M059J (cell line): Measurements from ENCODE around the gene KLHDC10. TPM values are rescaled to one million over a fixed set of nuclear protein-coding genes. Genes with fewer than 3 reads are reported as not detected.
"Not testable (repeated sequence)": the region's sequence is repeated elsewhere in the genome, so short reads cannot be mapped to it uniquely, and the experiment has no call there.

Experiments used
- DNase-seq: peaks from one replicate; pipeline ENCODE4 v3.0.0-alpha.2; 2012; ENCODE audit warnings: low read depth
- total RNA-seq: library from RNA; depleted of rRNA; stranded (reverse); fragments of >200 nt; shearing (Covaris generic); gene quantifications from 2 replicates; pipeline ENCODE4 v1.2.3, GENCODE V29; 2014

Gene KLHDC10
- total RNA-seq, 1 experiment from 2014 or later: 36.6 TPM

DNA sequence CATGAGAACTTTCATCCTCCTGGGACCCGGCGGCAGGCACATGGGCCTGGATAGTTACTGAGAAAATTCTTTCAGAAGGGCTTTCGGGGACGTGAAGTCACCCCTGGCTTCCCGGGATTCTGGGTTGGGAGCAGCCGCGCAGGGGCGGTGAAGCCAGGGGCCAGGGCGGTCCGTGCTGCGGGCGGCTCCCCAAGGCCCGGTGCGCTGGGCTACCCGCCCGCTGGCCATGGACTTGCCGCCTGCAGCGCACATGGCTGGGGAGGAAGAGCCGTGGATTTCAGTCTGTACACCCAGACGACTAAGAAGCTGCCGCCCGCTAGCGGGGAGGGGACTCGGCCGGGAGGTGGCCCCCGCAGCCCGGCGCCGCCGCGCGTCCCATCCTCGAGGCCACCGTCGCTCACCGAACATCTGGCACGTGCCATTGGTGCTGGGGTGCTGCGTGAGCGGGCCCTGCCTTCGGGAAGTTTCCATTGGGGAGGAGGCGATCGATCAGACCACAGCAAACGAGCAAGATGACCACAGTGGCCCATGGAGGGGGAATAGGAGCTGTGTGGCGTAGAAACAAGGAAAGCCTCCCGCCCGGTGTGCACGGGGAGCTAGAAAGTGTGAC, 70.3 kb downstream of the KLHDC10 start:
- no peak for DNase-seq

DNA sequence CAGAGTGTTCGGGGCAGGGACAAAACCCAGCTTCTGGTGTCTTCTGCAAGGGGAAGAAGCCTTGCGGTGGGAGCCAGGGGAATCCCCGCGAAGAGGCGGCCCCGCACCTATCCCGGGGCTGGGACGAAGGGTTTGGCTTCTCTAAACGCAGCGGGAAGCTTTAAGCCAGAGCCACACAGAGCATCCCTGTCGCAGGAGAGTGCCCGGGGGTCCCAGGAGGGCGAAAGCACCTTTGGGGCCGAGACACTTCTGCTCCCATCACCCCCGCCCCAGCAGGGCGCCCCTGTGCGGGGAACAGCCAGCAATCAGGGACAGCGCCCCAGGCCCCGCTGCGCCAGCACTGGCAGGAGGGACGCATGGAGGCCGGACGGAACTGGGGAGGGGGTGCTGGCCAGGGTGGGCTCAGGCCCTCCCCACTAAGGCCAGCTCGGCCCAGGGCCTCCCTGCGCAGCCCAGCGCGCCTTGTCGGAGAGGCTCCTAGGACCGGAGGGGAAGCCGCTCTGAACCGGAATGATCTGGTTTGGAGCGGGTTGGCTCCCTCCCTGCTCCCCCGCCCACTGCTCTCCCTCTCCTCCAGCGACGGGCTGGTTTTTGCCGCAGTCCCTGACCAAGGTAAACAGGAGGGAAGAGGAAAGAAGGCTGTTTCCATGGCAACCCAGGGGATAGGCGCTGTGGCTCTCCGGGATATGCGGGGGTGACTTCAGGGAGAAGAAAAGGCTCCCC, 71.0 kb downstream of the KLHDC10 start:
- no peak for DNase-seq

- DNase-seq: no peak
Measured at GRCh38 chr7:130141884-130142653, 71.7 kb downstream of the KLHDC10 start.

GRCh38 chr7:130142654-130143333, 72.5 kb downstream of the KLHDC10 start:
- DNase-seq: no peak

GRCh38 chr7:130143334-130143732, 73.0 kb downstream of the KLHDC10 start:
- no peak for DNase-seq

DNA sequence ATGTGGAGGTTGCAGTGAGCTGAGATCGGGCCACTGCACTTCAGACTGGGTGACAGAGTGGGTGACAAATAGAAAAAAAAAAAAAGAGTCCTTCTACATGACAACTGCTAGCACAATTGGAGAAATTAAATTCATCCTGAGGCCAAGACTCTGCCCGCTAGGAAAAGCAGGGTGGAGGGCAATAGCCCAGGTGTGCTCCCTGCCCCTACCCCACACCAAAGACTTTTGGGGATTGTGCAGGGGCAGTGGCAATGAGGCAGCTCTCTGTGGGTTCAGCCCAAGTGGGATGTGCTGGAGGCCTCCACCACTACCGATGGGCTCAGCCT, 73.6 kb downstream of the KLHDC10 start:
- no peak for DNase-seq

DNA sequence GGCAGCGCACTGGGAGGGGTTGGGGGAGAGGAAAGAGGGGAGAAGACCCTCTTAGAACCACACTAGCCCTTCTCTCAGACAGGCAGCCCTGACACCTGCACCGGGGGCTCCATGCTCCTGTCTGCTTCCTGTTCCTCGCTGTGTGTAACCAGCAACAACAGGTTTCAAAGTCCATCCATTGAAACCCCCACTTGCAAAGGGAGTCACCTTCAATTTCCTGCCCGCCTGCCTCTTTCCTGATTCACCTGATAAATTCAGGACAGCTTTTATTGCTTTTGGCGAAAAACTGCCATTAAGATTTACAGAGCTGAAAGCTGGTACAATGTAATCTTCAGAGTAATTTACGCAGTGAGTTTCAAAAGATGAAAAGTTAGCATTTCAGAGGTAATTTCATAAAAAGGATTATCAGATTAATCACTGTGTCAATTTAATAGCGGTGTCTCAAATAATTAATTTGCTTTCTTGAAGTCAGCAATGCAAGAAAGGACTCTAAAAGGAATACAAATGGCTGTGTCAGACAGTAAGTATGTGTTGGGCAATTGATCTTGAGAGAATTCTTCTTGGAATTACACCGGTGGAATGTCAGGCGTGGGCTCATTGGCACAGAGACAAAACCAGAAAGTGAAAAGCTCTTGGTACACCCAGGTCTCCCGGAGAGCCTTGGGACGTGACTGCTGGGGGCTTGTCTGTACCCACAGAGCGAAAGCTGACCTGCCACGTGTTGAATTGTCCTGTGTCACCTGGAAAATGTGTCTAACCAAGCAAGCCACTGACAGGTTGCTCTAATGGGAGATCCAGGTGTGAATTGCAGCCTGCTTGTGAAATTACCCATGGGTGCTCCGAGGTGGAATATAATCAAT, 74.2 kb downstream of the KLHDC10 start:
- DNase-seq: no peak

- DNase-seq: no peak
Measured at GRCh38 chr7:130145424-130146100, 75.2 kb downstream of the KLHDC10 start.

DNA sequence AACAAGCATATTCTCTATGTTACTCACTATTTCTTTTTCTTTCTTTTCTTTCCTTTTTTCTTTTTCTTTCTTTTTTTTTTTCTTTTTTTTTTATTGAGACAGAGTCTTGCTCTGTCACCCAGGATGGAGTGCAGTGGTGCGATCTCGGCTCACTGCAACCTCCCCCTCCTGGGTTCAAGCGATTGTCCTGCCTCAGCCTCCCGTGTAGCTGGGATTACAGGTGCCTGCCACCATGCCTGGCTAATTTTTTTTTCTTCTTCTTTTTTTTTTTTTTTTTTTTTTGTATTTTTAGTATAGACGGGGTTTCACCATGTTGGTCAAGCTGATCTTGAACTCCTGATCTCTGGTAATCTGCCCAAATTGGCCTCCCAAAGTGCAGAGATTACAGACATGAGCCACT, 75.8 kb downstream of the KLHDC10 start:
- DNase-seq: not testable (repeated sequence)

- no peak for DNase-seq
Measured at GRCh38 chr7:130146693-130147405, 76.5 kb downstream of the KLHDC10 start.

DNA sequence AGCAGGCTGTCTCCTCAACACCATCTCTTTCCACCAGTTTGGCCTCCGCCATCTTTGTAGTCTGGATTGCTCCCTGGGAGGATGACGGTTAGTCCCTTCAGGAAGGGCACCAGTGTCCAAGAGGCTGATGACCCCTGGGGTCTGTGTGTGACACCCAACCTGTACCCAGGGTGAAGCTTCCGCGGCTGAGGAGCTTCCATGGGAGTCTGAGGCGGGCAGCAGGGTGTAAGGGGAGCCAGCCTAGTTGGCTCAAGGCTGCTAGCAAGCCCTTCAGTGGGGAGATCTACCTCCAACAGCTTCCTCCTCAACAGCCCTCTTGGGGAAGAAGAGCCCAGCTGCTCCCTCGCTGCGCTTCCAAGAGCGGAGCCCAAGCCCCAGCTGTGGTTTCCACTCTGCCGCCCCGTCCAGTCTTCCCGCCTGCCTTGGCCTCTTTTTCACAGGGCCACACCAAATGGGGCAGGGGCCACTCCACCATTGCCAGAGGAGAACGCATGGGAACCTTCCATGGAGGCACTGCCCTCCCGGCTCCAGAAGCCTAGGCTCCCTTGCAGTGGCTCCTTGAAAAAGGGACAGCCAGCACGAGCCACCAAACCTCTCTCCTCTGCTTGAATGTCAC, 77.5 kb downstream of the KLHDC10 start:
- no peak for DNase-seq

- DNase-seq: no peak
Measured at GRCh38 chr7:130148561-130148960, 78.2 kb downstream of the KLHDC10 start.

DNA sequence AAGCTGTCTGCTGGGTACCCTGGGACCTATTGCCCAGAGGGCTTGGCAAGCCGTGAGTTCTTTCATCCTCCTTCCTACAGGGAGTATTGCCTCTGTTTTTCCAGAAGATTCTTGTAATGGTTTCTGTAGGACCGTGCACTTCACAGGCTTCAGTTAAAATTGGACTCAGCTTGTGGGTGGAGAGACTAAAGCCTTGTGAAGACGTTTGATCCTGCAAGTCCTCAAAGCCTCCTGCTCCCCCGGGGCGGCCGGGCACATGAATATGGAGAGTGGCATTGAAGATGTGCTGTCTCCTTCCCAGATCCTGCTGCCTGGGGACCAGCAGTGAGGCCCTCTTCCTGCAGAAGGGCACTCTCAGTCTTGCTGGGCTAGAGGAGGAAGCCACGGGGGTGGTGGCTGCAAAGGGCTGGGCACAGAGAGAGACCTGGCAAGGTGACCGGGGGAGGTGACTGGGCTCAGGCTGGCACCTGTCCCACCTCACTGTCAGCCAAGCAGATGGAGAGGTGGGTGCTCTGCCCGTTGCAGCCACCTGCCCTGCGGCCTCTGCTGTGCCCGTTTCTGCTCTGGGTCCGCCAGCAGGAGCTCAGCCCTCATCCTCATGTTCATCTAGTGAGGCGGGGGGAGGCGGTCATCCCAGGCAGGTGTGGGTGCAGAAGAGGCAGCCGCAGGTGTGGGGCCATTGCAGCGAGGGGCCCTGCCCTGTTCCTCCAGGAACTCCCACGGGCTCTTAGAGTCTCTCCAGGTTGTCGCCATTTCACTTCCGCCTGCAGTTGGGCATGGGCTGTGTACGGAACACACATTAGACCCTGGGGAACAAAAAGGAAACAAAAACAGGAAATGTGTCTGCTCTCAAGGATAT, 79.2 kb downstream of the KLHDC10 start:
- no peak for DNase-seq

- no peak for DNase-seq
Measured at GRCh38 chr7:130150587-130150986, 80.3 kb downstream of the KLHDC10 start.

DNA sequence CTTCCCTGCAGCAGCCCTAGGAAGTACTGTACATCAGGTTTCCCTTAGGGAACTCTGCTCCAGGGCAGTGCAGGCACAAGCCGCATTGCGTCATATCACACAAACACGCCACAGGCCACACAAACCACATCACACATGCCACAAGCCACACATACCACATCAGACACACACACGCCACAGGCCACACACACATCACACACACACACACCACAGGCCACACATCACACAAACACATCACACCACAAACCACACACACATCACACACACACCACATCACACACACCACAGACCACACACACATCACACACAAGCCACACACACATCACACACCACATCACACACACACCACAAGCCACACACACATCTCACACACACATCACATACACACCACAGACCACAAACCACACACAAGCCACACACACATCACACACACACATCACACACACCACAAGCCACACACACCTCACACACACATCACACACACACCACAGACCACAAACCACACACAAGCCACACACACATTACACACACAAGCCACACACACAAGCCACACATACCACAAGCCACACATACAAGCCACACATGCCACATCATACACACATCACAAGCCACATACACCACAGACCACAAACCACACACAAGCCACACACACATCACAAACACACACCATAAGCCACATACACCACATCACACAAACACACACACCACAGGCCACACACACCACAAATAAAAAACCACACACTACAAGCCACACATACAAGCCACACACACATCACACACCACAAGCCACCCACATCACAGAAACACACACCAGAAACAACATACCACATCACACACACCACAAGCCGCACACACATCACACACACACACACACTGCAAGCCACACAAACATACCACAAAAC, 81.5 kb downstream of the KLHDC10 start:
- DNase-seq: peak; percentile 29

DNA sequence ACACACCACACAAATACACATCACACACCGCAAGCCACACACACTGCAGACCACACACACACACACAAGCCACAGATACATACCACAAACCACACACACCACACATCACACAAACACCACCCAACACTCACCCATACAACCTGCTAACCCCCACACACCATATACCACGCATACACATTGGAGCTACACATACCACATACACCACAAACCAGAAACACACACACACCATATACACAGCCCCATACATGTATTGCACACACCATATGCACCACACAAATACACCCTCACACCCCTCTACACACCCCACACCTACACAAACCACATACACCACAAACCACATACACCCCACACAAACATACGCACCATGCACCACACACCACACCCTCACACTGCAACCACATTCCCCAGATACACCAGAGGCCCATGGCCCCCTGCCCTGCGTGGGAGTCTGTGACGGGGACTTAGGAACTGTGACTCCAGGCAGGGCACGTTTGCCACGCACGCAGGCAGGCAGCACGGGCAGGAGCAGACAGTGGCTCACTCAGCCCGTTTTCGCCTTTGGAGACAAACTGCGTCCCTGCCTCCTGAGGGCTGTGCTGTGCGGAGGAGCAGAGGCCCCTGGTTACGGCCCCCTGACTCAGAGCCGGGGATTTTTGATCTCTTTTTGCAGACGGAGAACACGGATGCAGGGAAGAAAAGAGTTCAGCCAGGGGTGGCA, 82.3 kb downstream of the KLHDC10 start:
- DNase-seq: no peak
